ENCODE measurements around the gene BCL2. TPM values are rescaled to one million over a fixed set of nuclear protein-coding genes. Genes with fewer than 3 reads are reported as not detected.

BCL2 gene
- total RNA-seq, 4 donors from 2014 or later: 16.1 to 61.1 (median 36.9) TPM

GRCh38 chr18:63264871-63265270, 54.7 kb downstream of the BCL2 start:
- H3K36me3 ChIP-seq: no peaks in the 10 kb centered on the region
- H3K4me1 ChIP-seq: no peaks in the 10 kb centered on the region
- H3K4me3 ChIP-seq: no peak overlapping the region
- H3K9me3 ChIP-seq: no peaks in the 10 kb centered on the region
- H3K27ac ChIP-seq: no peak overlapping the region
- no peaks in the 10 kb centered on the region for H3K27me3 ChIP-seq
- intact Hi-C loops (cut with DNase I; ENCODE audit: low total_unique reads): no loop called here
- TF ChIP-seq, protein P1, sequence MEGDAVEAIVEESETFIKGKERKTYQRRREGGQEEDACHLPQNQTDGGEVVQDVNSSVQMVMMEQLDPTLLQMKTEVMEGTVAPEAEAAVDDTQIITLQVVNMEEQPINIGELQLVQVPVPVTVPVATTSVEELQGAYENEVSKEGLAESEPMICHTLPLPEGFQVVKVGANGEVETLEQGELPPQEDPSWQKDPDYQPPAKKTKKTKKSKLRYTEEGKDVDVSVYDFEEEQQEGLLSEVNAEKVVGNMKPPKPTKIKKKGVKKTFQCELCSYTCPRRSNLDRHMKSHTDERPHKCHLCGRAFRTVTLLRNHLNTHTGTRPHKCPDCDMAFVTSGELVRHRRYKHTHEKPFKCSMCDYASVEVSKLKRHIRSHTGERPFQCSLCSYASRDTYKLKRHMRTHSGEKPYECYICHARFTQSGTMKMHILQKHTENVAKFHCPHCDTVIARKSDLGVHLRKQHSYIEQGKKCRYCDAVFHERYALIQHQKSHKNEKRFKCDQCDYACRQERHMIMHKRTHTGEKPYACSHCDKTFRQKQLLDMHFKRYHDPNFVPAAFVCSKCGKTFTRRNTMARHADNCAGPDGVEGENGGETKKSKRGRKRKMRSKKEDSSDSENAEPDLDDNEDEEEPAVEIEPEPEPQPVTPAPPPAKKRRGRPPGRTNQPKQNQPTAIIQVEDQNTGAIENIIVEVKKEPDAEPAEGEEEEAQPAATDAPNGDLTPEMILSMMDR (IDR thresholded peaks at IDR 0.05): no peak
- no peak for TF ChIP-seq POLR2A (IDR thresholded peaks at IDR 0.05)
- DNase-seq: no peak

DNA sequence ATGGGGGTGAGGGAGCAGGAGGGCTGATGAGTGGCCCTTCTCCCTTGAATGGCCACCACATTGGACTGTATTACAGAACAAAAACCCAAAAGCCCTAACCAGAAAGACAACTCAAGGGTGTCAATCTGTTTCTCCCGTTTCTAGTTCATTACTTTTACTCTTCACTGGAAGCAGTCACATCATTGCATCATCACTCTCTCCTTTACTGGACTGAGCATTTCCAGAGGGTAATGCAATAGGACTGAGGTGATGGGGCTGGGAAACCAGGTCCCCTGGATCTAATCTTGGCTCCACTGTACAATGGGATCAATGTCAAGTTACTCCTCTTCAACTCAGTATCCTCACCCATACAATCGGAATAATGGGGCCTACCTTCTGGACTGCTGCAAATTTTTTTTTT, 56.1 kb downstream of the BCL2 start:
- no peak for DNase-seq
- H3K27ac ChIP-seq: peak overlapping the region; percentile 67 to 71
- intact Hi-C loops (cut with DNase I; ENCODE audit: low total_unique reads): no loop called here
- H3K4me1 ChIP-seq: no peaks in the 10 kb centered on the region
- H3K9me3 ChIP-seq: no peaks in the 10 kb centered on the region
- H3K4me3 ChIP-seq: no peak overlapping the region
- no peaks in the 10 kb centered on the region for H3K27me3 ChIP-seq
- H3K36me3 ChIP-seq: no peaks in the 10 kb centered on the region
- TF ChIP-seq, protein P1 (IDR thresholded peaks at IDR 0.05): no peak
- no peak for TF ChIP-seq POLR2A (IDR thresholded peaks at IDR 0.05)

GRCh38 chr18:63262369-63263335, 56.9 kb downstream of the BCL2 start:
- Histone ChIP-seq H3K4me1 (no peaks in the 10 kb centered on the region), H3K9me3 (no peaks in the 10 kb centered on the region), H3K27me3 (no peaks in the 10 kb centered on the region), H3K27ac (peak overlapping the region; percentile 67 to 71), H3K4me3 (no peak overlapping the region), H3K36me3 (no peaks in the 10 kb centered on the region)
- TF ChIP-seq POLR2A (IDR thresholded peaks at IDR 0.05): no peak
- TF ChIP-seq, protein P1 (IDR thresholded peaks at IDR 0.05): peak in 2 of 4 experiments; percentile 14 to 21
- intact Hi-C loops (cut with DNase I; ENCODE audit: low total_unique reads): no loop called here
- peak in 1 of 2 donors; percentile 36 for DNase-seq

- H3K4me1 ChIP-seq: no peaks in the 10 kb centered on the region
- intact Hi-C loops (cut with DNase I; ENCODE audit: low total_unique reads): no loop called here
- no peak for DNase-seq
- no peaks in the 10 kb centered on the region for H3K36me3 ChIP-seq
- no peaks in the 10 kb centered on the region for H3K27me3 ChIP-seq
- TF ChIP-seq, protein P1 (IDR thresholded peaks at IDR 0.05): no peak
- no peak for TF ChIP-seq POLR2A (IDR thresholded peaks at IDR 0.05)
- H3K9me3 ChIP-seq: no peaks in the 10 kb centered on the region
- peak overlapping the region; percentile 67 to 71 for H3K27ac ChIP-seq
- H3K4me3 ChIP-seq: no peak overlapping the region
Observed at GRCh38 chr18:63261029-63261428, 58.5 kb downstream of the BCL2 start.

GRCh38 chr18:63260380-63260754, 59.2 kb downstream of the BCL2 start:
- no peak overlapping the region for H3K4me3 ChIP-seq
- no peaks in the 10 kb centered on the region for H3K27me3 ChIP-seq
- H3K36me3 ChIP-seq: no peaks in the 10 kb centered on the region
- H3K9me3 ChIP-seq: no peaks in the 10 kb centered on the region
- intact Hi-C loops (cut with DNase I; ENCODE audit: low total_unique reads): no loop called here
- DNase-seq: no peak
- H3K27ac ChIP-seq: peak overlapping the region in 1 of 2 donors; percentile 71
- TF ChIP-seq POLR2A (IDR thresholded peaks at IDR 0.05): no peak
- TF ChIP-seq, protein P1 (IDR thresholded peaks at IDR 0.05): no peak
- no peaks in the 10 kb centered on the region for H3K4me1 ChIP-seq
